Gastrocnemius medialis (tissue), 4 donors: ENCODE measurements around the gene EIF2AK3.

Experiments
- POLR2A ChIP-seq, 2 donors: fragments of 450-650 bp; IDR thresholded peaks; one replicate each; pipeline ENCODE4 v1.6.1; 2017; ENCODE audit warnings: antibody characterized with exemption in 2 of 2, mild to moderate bottlenecking in 2 of 2, moderate library complexity in 2 of 2
- TF ChIP-seq, protein P1 (sequence below), 5 experiments: fragments of 450-650 bp in 3 of 5; fragments of 200-600 bp in 2 of 5; sonication (generic) in 2 of 5; IDR thresholded peaks in 4 of 5; conservative IDR thresholded peaks in 1 of 5; 1 replicate in 4 of 5; 2 replicates in 1 of 5; pipeline ENCODE4 v1.5.1; 2016 to 2019; ENCODE audit warnings: antibody characterized with exemption in 5 of 5, mild to moderate bottlenecking in 3 of 5, moderate library complexity in 3 of 5

- TF ChIP-seq, protein P1, sequence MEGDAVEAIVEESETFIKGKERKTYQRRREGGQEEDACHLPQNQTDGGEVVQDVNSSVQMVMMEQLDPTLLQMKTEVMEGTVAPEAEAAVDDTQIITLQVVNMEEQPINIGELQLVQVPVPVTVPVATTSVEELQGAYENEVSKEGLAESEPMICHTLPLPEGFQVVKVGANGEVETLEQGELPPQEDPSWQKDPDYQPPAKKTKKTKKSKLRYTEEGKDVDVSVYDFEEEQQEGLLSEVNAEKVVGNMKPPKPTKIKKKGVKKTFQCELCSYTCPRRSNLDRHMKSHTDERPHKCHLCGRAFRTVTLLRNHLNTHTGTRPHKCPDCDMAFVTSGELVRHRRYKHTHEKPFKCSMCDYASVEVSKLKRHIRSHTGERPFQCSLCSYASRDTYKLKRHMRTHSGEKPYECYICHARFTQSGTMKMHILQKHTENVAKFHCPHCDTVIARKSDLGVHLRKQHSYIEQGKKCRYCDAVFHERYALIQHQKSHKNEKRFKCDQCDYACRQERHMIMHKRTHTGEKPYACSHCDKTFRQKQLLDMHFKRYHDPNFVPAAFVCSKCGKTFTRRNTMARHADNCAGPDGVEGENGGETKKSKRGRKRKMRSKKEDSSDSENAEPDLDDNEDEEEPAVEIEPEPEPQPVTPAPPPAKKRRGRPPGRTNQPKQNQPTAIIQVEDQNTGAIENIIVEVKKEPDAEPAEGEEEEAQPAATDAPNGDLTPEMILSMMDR (IDR thresholded peaks at IDR 0.05 in 4 of 5, conservative IDR thresholded peaks at IDR 0.05 in 1 of 5), result no peak
- TF ChIP-seq POLR2A (IDR thresholded peaks at IDR 0.05), result no peak
Observed at GRCh38 chr2:88599527-88599926, 27.7 kb downstream of the EIF2AK3 start.
